SHP77 treated with DMSO at 0.1 percent for 48 hours (cell line): ENCODE data around the gene SIK1.
A peak's percentile ranks its signal among the peaks of the same experiment; 100 is the strongest.
"Not testable (repeated sequence)": the region's sequence is repeated elsewhere in the genome, so short reads cannot be mapped to it uniquely, and the experiment has no call there.

Experiments
- DNase-seq: peaks from one replicate; lab custom pipeline; 2025; lab: John Stamatoyannopoulos, UW

The SIK1 gene

GRCh38 chr21:43396788-43397438, 30.0 kb downstream of the SIK1 start:
- not testable (repeated sequence) for DNase-seq

- not testable (repeated sequence) for DNase-seq
Observed at GRCh38 chr21:43383351-43383750, 43.6 kb downstream of the SIK1 start.

GRCh38 chr21:43382902-43383301, 44.0 kb downstream of the SIK1 start:
- not testable (repeated sequence) for DNase-seq

GRCh38 chr21:43380852-43381533, 45.9 kb downstream of the SIK1 start:
- not testable (repeated sequence) for DNase-seq

GRCh38 chr21:43380337-43380736, 46.6 kb downstream of the SIK1 start:
- not testable (repeated sequence) for DNase-seq

GRCh38 chr21:43379626-43380122, 47.3 kb downstream of the SIK1 start:
- DNase-seq: not testable (repeated sequence)

GRCh38 chr21:43376478-43376882, 50.5 kb downstream of the SIK1 start:
- no peak for DNase-seq

- DNase-seq: no peak
Observed at GRCh38 chr21:43375837-43376477, 51.0 kb downstream of the SIK1 start.

- DNase-seq: no peak
Observed at GRCh38 chr21:43375006-43375836, 51.7 kb downstream of the SIK1 start.

- DNase-seq: no peak
Observed at GRCh38 chr21:43374228-43374885, 52.6 kb downstream of the SIK1 start.

GRCh38 chr21:43373362-43374227, 53.3 kb downstream of the SIK1 start:
- DNase-seq: no peak

GRCh38 chr21:43372663-43373361, 54.1 kb downstream of the SIK1 start:
- no peak for DNase-seq

GRCh38 chr21:43371786-43372185, 55.1 kb downstream of the SIK1 start:
- no peak for DNase-seq

- DNase-seq: no peak
Observed at GRCh38 chr21:43370888-43371570, 55.9 kb downstream of the SIK1 start.

- DNase-seq: no peak
Observed at GRCh38 chr21:43370091-43370658, 56.8 kb downstream of the SIK1 start.

- DNase-seq: no peak
Observed at GRCh38 chr21:43369596-43370090, 57.3 kb downstream of the SIK1 start.

- DNase-seq: peak; percentile 28
Observed at GRCh38 chr21:43369124-43369523, 57.8 kb downstream of the SIK1 start.

- no peak for DNase-seq
Observed at GRCh38 chr21:43368685-43369084, 58.2 kb downstream of the SIK1 start.

- no peak for DNase-seq
Observed at GRCh38 chr21:43367859-43368258, 59.1 kb downstream of the SIK1 start.
